ENCODE measurements around the gene ZNF419.
"Not testable (repeated sequence)": the region's sequence is repeated elsewhere in the genome, so short reads cannot be mapped to it uniquely, and the experiment has no call there.

ZNF419 gene

DNA sequence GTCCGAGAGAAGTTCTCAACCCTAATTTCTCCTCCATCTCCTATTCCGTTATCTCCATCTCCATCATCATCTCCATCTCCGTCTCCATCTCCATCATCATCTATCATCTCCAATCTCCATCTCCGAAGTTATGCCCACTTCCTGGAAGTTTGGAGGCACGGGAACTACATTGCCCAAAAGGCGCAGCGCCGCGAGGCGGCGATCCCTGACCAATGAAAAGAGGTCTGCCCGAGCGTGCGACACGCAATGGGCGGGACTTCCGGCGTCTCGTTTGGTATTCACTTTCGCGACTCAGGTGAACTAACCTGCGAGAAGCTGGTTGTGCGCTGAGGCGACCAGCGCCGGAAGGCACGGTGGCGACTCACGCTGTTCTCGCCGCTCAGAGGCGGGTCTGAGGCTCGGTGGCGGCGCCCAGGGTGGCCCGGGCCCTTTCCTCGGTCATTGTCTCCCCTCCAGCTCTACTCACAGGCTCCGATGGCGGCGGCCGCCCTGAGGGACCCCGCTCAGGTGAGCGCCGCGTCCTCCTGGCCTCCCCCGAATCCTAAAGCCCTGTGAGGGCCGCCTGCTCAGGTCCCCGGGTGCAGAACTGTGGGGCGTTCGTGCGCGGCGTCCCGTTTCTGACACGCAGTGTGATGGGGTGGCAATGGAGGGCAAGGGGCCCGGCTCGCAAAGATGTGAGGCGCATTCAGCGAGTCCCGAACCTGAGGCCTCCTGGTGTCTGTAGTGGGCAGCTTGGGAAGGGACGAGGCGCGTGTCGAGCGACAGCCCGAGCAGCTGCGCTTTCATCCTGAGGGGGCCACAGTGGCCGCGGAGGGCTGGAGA, at the start of gene ZNF419:
TSS of gene ZNF419 (plus strand) at position 274 of the 822 bp plus-strand sequence. CDS start at position 475, 201 bp downstream.
- peak; percentile 74 for DNase-seq

DNA sequence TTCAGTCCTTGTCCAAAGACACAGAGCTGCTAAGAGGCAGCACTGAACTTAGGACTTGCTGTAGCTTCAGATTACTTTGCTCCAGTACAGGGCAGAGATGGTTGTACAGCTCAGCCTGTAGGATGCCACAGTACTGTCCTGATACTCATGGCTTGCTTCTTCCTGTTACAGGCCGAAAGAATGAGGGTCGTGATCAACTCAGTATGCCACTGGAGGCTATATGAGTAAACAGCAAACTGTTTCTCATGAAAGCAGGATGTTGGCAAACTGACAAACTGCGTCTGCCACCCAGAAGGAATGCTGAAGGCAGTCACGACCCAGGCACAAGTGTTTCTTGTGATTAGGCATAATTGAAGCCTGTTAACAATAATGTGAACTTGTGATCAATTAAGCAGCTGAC, 49.6 kb upstream of the ZNF419 start:
- no peak for DNase-seq

DNA sequence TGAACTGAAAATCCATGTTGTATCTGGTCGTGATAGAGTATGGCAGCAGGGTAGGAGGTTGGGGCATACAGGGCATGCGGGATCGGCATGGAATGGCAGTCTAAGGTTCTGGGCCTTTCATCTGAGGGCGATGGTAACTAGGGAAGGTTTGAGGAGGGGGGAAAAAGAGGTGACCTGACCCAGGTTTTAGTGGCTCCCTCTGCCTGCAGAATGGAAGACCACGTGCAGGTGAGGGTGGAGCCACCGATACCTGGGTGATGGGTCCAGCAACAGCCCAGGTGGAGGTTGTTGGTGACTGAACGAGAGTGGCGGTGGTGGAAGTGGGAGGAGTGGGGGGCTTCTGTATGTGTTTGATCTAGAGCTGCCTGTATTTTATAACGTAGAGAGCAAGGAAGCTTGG, 48.6 kb upstream of the ZNF419 start:
- no peak for DNase-seq

DNA sequence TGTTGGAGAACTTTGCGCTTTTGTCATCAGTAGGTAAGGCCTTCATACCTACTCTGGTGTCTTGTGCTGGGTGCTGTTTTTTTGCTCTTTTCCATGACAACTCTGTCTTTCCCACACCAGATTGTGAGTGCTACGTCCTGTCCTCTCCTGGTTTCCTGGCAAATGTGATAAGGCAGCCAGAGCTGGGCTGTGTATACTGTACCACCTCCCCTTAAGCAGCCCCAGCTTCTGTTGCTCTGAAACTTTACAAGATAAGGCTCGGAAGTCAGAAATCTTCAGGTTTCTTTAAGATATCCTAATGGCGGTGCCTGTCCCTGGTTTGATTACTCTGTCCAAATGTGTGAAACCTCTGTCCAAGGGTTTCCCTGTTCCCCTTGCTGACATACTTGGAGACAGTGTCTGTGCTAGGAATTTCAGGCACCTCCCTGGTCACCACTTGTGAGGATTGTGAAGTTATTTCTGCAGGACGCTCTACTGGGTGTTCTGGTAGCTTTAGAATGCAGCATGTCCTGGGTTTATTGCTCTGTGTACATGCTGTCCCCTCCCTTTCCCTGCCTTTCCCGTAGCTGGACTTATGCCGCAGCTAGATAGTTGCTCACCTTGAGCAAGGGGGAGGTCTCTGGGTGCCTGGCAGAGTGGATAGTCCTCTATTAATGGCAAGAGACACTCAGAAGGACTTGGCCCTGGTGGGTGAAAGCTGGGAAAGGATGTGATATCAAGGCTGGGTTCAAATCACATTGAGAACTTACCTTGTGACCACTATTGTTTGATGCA, 45.4 kb upstream of the ZNF419 start:
- DNase-seq = no peak

DNA sequence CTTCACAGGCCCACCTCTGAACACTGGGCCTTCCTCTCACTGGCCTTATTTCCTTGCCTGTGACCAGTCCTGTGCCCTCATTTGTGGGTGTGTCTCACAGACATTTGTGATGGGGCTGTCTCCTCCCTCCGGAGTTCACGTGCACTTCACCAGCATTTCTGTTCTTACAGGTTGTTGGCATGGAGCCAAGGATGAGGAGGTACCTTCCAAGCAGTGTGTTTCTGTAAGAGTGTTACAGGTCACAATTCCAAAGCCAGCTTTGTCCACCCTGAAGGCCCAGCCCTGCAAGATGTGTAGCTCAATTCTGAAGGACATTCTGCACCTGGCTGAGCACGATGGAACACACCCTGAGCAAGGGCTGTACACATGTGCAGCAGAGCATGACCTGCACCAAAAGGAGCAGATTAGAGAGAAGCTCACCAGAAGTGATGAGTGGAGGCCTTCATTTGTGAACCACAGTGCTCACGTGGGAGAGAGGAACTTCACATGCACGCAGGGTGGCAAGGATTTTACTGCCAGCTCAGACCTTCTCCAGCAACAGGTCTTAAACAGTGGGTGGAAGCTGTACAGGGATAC, 44.3 kb upstream of the ZNF419 start:
- DNase-seq = no peak

DNA sequence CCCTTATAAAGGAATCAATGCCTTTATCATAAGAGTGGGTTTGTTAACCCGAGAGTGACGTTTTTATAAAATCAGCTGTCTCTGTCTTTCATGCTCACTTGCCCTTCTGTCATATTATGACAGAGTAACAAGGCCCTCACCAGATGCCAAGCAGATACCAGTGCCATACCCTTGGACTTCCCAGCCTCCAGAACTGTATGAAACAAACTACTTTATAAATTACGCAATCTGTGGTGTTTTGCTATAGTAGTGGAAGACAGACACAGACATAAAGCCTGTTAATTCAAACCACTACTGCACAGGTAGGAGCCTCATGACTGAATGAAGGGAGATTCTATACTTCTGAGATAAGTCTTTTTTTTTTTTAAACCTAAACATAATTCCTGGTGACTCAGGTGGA, 35.2 kb upstream of the ZNF419 start:
- DNase-seq = no peak

DNA sequence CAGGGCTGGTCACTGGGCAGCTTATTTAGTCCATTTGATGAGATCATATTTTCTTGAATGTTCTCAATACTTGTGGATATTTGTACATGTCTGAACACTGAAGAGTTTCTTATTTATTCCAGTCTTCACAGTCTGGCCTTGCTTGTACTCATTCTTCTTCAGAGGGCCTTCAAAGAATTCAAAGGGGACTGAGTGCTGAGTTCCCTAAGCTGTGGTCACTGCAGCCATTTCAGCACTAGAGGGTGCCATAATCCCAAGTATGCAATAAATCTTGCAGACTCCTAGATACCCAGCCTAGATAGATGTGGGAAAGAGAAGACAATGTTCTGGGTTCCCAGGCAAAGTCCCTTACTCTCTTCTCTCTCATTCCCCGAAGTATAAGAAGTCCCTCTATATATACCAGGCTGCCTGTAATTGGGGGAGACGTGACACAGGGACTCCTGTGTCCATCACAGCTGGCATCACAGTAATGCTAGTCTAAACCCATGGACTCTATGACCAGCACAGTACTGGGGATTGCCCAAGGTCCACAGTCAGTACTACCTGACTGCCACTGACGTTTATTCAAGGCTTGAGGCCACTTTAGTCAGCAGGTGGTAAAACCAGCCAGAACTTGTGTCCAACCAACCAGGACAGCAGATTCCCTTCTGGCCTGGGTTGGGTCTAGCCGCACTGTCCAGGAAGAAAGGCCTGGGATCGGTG, 21.7 kb upstream of the ZNF419 start:
- no peak for DNase-seq

DNA sequence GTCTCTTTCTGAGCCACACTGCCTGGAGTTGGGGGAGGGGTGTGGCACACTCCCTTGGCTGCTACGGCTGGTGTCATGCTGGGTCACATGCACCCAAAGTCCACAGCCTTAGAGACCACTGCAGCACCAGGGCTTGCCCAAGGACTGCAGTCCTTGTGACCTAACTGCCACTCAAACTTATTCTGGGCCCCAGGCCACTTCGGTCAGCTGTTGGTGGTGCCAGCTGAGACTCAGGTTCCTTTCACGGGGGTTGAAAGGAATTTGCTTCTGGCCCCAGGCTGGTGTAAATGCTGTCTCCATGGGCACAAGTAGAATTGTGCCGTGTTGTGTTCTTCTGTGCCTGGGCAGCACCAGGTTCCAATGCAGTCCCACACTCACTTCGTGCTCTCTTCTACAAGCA, 21.1 kb upstream of the ZNF419 start:
- DNase-seq = no peak

DNA sequence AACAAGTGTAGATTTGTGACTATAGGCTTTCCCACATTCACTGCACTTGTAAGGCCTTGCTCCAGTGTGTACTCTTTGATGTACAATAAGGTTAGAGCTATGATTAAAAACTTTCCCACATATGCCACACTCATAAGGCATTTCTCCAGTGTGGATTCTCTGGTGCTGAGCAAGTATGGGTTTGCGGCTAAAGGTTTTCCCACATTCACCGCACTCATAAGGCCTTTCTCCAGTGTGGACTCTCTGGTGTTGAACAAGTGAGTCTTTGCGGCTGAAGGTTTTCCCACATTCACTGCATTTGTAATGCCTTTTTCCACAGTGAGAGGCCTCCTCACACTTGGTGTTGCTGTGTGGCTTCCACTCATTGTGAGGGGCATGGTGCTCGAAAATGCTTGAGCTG, 13.9 kb upstream of the ZNF419 start:
- DNase-seq = no peak

DNA sequence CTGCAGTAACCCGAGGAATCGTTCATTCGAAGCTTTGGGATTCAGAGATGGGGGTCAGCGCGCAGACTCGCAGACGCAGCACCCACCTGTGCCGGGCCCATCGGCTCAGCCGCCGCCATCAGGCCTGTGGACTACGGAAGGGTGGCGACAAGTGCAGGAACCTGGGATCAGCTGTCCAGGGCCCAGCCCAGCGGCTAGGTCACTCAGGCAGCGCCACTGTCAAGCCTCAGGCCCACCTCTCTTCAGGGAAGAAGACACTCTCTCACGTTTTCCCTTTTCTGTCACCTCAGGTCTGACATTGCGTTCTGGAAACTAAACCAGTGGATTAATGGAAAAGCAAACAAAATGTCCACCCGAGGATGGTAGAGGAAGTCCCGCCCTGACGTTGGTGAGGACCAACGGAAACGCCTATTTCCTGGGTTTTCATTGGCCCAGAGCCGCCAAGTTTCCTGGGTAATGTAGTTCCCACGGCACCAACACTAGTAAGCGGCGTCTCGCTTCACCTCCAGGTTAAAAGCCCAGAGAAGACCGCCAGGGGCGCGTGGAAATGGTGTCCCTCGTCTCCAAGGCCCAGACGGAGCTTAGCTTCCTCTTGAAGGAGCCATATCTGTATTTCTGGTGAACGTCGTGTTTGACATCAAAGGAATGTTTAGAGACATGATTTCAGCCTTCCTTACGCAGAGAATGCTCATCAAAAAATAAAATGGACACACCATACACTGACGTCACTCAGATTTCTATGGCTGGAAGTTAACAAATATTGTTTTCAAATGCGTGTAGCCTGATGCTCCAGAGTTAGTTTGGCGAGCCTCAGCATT, 10.2 kb upstream of the ZNF419 start, which contains the start of gene ZNF772:
TSS of gene ZNF772 (minus strand) at position 376 of the 818 bp plus-strand sequence. CDS start at position 119, 257 bp downstream.
- DNase-seq = peak; percentile 82

DNA sequence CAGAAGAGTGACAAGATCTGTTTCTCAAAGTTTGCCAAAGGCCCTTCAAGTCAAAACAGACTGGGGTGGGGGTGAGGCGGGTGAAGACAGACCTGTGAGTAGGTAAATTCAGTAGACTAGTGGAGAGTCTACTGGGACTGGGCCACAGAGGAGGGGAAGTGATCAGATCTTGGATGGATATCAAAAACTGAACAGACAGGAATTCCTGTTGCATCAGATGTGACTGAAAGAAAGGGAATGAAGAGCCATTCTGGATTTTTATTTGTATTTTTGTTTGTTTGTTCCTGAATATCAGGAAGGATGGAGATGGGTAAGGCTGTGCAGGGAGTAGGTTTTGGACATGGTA, 722 bp downstream of the ZNF419 start:
- DNase-seq = not testable (repeated sequence)

DNA sequence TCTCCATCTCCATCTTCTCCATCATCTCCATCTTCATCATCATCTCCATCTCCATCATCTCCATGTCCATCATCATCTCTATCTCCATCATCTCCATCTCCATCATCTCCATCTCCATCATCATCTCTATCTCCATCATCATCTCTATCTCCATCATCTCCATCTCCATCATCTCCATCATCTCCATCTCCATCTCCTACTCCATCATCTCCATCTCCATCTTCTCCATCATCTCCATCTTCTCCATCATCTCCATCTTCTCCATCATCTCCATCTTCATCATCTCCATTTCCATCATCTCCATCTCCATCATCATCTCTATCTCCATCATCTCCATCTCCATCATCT, 11.8 kb downstream of the ZNF419 start:
- DNase-seq = not testable (repeated sequence)

DNA sequence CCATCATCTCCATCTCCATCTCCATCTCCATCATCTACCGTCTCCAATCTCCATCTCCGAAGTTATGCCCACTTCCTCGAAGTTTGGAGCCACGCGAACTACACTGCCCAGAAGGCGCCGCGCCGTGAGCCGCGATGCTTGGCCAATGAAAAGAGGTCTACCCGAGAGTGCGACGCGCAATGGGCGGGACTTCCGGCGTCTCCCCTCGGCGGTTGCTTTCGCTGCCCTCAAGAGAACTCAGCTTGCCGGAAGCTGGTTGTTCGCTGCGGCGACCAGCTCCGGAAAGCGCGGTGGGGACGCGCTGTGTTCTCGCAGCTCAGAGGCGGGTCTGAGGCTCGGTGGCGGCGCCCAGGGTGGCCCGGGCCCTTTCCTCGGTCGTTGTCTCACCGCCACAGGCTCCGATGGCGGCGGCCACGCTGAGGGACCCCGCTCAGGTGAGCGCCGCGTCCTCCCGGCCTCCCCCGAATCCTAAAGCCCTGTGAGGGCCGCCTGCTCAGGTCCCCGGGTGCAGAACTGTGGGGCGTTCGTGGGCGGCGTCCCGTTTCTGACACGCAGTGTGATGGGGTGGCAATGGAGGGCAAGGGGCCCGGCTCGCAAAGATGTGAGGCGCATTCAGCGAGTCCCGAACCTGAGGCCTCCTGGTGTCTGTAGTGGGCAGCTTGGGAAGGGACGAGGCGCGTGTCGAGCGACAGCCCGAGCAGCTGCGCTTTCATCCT, 12.3 kb downstream of the ZNF419 start, which contains the start of gene ZNF773:
TSS of gene ZNF773 (plus strand) at position 259 of the 716 bp plus-strand sequence. CDS start at position 402, 143 bp downstream.
- peak; percentile 55 for DNase-seq

DNA sequence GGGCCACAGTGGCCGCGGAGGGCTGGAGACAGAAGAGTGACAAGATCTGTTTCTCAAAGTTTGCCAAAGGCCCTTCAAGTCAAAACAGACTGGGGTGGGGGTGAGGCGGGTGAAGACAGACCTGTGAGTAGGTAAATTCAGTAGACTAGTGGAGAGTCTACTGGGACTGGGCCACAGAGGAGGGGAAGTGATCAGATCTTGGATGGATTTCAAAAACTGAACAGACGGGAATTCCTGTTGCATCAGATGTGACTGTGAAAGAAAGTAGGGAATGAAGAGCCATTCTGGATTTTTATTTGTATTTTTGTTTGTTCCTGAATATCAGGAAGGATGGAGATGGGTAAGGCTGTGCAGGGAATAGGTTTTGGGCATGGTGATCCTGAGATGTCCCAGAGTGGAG, 12.8 kb downstream of the ZNF419 start:
- DNase-seq = not testable (repeated sequence)

DNA sequence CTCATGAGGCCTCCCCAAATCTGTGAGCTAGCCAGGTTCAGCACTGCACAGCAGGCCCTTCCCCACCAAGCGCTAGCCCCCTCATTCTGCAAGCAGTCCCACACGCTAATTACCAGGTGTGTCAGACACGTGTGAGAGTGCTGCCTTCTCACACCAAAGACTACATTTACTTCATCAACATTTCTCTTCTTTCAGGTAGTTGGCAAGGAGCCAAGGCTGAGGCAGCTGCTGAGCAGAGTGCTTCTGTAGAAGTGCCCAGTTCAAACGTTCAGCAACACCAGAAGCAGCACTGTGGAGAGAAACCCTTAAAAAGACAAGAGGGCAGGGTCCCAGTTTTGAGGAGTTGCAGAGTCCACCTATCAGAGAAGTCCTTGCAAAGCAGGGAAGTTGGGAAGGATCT, 18.6 kb downstream of the ZNF419 start:
- no peak for DNase-seq

DNA sequence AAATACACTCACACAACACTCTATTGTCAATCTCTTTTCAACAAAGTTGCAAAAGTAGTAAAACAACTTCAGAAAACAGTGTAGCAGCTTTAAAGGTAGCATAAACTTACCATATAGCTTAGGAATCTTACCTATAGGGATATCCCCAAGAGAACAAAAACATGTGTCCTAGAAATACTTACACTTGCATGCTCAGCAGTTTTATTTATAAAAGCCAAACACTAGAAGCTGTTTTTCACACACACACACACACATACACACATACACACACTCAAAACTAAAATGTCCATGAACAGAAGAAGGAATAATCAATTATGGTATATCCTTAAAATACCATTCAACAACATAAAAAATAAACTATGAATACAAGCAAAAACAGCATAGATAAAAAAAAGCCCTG, 23.9 kb downstream of the ZNF419 start:
- DNase-seq = no peak

DNA sequence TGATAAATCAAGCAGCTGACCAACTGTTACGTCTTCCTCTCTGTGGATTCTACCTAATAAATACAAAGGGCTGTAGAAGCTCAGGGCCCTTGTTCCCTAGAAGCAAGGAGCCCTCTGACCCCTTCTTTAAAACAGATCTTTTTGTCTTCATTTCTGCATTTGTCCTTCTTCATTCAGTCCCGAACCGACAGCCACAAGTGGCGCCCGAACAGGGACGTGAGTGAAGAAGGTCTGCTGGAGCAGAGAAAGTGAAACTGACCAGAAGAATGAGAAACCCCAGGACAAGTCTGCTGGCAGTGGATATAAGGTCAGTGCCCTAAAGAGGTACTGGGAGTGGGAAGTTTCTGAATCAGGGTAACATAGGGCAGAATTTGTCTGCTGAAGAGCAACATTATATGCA, 25.3 kb downstream of the ZNF419 start:
- no peak for DNase-seq

DNA sequence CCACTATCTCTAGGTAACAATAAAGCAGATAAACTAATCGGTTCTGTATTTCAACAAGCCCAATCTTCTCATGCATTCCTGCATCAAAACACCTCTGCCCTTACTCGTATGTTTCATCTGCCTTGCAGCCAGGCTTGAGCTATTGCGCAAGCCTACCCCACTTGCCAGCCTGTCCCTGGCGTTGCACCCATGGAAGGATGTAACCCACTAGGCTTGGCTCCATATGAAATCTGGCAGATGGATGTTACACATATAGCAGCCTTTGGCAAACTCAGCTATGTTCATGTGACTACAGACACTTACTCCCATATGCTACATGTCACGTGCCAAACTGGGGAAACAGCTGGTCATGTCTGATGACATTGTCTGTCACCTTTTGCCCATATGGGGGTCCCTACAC, 27.7 kb downstream of the ZNF419 start:
- DNase-seq = no peak

DNA sequence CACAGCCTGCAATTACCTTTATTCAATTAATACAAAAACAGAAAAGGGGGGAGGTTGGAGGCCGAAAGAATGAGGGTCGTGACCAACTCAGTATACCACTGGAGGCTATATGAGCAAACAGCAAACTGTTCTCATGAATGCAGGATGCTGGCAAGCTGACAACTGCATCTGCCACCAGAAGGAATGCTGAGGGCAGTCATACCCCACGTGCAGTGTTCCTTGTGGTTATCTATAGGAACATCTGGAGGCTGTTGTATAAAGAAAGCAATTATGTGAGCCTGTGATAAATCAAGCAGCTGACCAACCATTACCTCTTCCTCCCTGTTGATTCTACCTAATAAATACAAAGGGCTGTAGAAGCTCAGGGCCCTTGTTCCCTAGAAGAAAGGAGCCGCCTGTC, 30.5 kb downstream of the ZNF419 start:
- not testable (repeated sequence) for DNase-seq

DNA sequence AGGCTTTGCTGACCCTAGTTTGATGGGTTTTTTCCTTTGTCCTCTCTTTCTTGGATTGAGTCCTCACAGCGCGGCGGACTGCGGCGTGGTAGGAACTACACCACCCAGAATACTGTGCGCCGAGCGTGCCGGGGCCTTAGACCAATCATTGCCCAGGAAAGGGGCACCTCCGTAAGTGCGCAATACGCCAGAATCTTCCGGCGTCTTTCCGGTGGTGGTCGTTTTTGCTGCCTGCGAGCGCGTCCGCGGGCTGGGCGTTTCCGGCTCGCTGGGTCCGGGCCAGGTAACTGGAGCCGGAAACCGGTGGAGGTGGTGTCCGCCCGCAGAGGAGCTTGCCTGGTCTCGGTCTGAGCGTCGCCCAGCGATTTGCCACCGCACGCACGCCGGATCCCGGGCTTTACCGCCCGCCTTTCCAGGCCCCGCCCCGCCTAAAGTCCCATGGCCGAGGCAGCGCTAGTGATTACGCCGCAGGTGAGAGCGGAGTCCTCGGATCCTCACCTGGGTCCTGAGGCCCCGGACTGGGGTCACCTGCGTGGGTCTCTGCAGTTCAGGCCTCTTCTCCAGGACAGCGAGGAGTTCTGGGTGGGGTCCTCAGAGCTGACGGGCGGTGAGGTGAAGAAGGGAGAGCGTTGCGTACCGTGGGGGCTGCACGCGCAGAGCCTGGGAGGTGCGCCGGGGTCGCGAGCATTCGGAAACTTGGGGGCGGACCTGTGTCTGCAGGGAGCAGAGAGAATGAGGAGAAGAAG, 39.8 kb downstream of the ZNF419 start, which contains the start of gene ZNF549:
TSS of gene ZNF549 (plus strand) at position 221 of the 746 bp plus-strand sequence. CDS start at position 439, 218 bp downstream.
- peak; percentile 92 for DNase-seq
